Neuronal stem cell (in vitro differentiated cells): ENCODE data around the gene CHST13.
A peak's percentile ranks its signal among the peaks of the same experiment; 100 is the strongest.

ENCODE experiments used
- DNase-seq: peaks from one replicate; pipeline ENCODE4 v3.0.0-alpha.2; 2013; ENCODE audit warnings: low spot score
- H2AFZ ChIP-seq: one replicate; pipeline ENCODE4 v1.6.1; 2013; ENCODE audit warnings: mild to moderate bottlenecking, low read length, inconsistent platforms
- H2AK5ac ChIP-seq: 2 replicates; pipeline ENCODE4 v1.6.1; 2013; ENCODE audit warnings: low read depth, mild to moderate bottlenecking, inconsistent platforms, low read length, moderate library complexity, mixed read lengths
- H2BK120ac ChIP-seq: 2 replicates; pipeline ENCODE4 v1.6.1; 2013; ENCODE audit warnings: low read depth, mild to moderate bottlenecking, inconsistent platforms, low read length, moderate library complexity, mixed read lengths
- H2BK12ac ChIP-seq: one replicate; pipeline ENCODE4 v1.6.1; 2013; ENCODE audit warnings: low read length, inconsistent platforms
- H2BK15ac ChIP-seq: 2 replicates; pipeline ENCODE4 v1.6.1; 2013; ENCODE audit warnings: mild to moderate bottlenecking, low read length, inconsistent platforms, mixed read lengths
- H2BK5ac ChIP-seq: one replicate; pipeline ENCODE4 v1.6.1; 2013; ENCODE audit warnings: inconsistent platforms, mild to moderate bottlenecking, low read length, moderate library complexity
- H3K14ac ChIP-seq: one replicate; pipeline ENCODE4 v1.6.1; 2013; ENCODE audit warnings: low read length, inconsistent platforms
- H3K18ac ChIP-seq: 2 replicates; pipeline ENCODE4 v1.6.1; 2013; ENCODE audit warnings: low read length, inconsistent platforms
- H3K23ac ChIP-seq: 2 replicates; pipeline ENCODE4 v1.6.1; 2013; ENCODE audit warnings: low read depth, mild to moderate bottlenecking, mixed read lengths, low read length, inconsistent platforms; ENCODE audit not compliant: poor library complexity
- H3K27ac ChIP-seq: replicated peaks from 3 replicates; pipeline ENCODE4 v1.5.1; 2013; ENCODE audit warnings: low read length, inconsistent platforms
- H3K27me3 ChIP-seq, 3 experiments: 2 replicates each; pipeline ENCODE4 v1.6.1; 2013; ENCODE audit warnings: low read length in 3 of 3, mild to moderate bottlenecking in 2 of 3, inconsistent platforms in 1 of 3, low read depth in 1 of 3, mixed read lengths in 1 of 3, moderate library complexity in 1 of 3; ENCODE audit not compliant: control insufficient read depth in 3 of 3, insufficient read depth in 3 of 3
- H3K36me3 ChIP-seq, 2 donors: replicated peaks in 1 of 2; 2 replicates each; pipeline ENCODE4 v1.6.1; 2013; ENCODE audit warnings: low read length in 2 of 2; ENCODE audit not compliant: control insufficient read depth in 2 of 2, insufficient read depth in 2 of 2
- H3K4ac ChIP-seq: 2 replicates; pipeline ENCODE4 v1.6.1; 2013; ENCODE audit warnings: inconsistent platforms, mild to moderate bottlenecking, low read length, moderate library complexity
- H3K4me1 ChIP-seq, 2 donors: 1 replicate in 1 of 2; 2 replicates in 1 of 2; pipeline ENCODE4 v1.6.1; 2013; ENCODE audit warnings: low read length in 2 of 2, low read depth in 1 of 2; ENCODE audit not compliant: control insufficient read depth in 2 of 2, insufficient read depth in 1 of 2
- H3K4me2 ChIP-seq: one replicate; pipeline ENCODE4 v1.6.1; 2013; ENCODE audit warnings: mild to moderate bottlenecking, low read length, inconsistent platforms; ENCODE audit not compliant: insufficient read depth, poor library complexity, severe bottlenecking
- H3K4me3 ChIP-seq, 2 donors: 2 replicates each; pipeline ENCODE4 v1.5.1; 2013; ENCODE audit warnings: low read length in 2 of 2, mild to moderate bottlenecking in 2 of 2, inconsistent platforms in 1 of 2, moderate library complexity in 1 of 2
- H3K79me1 ChIP-seq: one replicate; pipeline ENCODE4 v1.6.1; 2013; ENCODE audit warnings: low read depth, mild to moderate bottlenecking, inconsistent platforms, low read length, moderate library complexity
- H3K9ac ChIP-seq: one replicate; pipeline ENCODE4 v1.6.1; 2013; ENCODE audit warnings: mild to moderate bottlenecking, low read depth, low read length, inconsistent platforms; ENCODE audit not compliant: poor library complexity
- H3K9me3 ChIP-seq, 2 donors: replicated peaks in 1 of 2; 2 replicates each; pipeline versions ENCODE3 to v1.6.1; 2013; ENCODE audit warnings: low read length in 2 of 2, mild to moderate bottlenecking in 2 of 2, inconsistent platforms in 1 of 2, low read depth in 1 of 2, mixed read lengths in 1 of 2, moderate library complexity in 1 of 2; ENCODE audit not compliant: control insufficient read depth in 2 of 2, insufficient read depth in 1 of 2
- H4K8ac ChIP-seq: one replicate; pipeline ENCODE4 v1.6.1; 2013; ENCODE audit warnings: low read depth, mild to moderate bottlenecking, inconsistent platforms, low read length, moderate library complexity
- H4K91ac ChIP-seq: one replicate; pipeline ENCODE4 v1.6.1; 2013; ENCODE audit warnings: low read length, low read depth, mild to moderate bottlenecking, inconsistent platforms; ENCODE audit not compliant: poor library complexity
- WGBS, 2 donors: extraction: QIAGEN DNeasy Blood & Tissue Kit; methylation state at CpG; one replicate each; pipeline ENCODE4 v1.1.7; 2013; ENCODE audit warnings: missing lambda C conversion rate in 2 of 2, mixed read lengths in 1 of 2; ENCODE audit not compliant: insufficient read length in 2 of 2, insufficient replicate concordance in 1 of 2; ENCODE audit errors: extremely low coverage in 2 of 2; 5-methylcytosine and 5-hydroxymethylcytosine counted together

The CHST13 gene

DNA sequence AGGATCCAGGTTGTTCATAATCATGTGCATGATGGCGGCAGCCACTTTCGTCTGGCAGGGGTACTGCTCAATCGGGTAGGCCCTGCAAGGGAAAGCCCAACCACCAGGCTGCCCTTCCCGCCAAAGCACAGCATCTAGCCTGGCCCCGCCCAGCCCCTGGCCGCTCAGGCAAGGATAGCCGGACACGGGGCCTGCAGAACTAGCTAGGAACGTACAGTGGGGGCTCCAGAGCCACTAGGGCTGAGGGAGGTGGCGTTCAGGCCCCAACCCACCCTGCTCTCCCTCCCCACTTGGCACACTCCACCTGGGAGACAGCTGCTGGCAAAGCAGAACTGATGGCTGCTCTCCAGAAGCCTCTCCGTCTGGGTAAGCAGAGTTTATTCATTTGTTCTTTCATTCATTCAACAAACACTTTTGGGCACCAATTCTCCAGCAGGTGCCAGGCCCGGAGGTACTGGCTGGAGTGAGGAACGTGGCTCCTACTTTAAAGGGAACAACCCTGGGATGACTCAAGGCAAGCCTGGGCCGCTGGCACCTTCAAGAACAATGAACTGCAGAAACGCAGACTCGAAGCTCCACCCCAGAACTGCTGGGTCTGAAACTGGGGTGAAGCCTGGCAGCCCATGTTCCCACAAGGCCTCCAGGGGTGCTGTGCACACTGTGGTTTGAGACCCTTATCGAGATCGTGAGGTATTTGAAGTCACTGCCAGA, 14.2 kb upstream of the CHST13 start:
- peak overlapping the region; percentile 42 for H2AK5ac ChIP-seq
- no peaks in the 10 kb centered on the region for H3K9me3 ChIP-seq
- H3K4me3 ChIP-seq: no peak overlapping the region
- peak overlapping the region; percentile 31 for H3K23ac ChIP-seq
- no peak for DNase-seq
- H2BK120ac ChIP-seq: no peak overlapping the region
- peaks cover 0 to 49% (median 0%) of the 10 kb centered on the region in 3 experiments for H3K27me3 ChIP-seq
- H3K4me1 ChIP-seq: peaks cover 0 to 8% of the 10 kb centered on the region in 2 donors
- no peak overlapping the region for H3K14ac ChIP-seq
- no peaks in the 10 kb centered on the region for H3K79me1 ChIP-seq
- H3K18ac ChIP-seq: peak overlapping the region; percentile 22
- H2AFZ ChIP-seq: no peak overlapping the region
- no peaks in the 10 kb centered on the region for H3K36me3 ChIP-seq
- no peak overlapping the region for H3K9ac ChIP-seq
- no CpG with 5 or more reads among the region's 18 CpGs for WGBS, 2 donors
- peak overlapping the region; percentile 72 for H2BK15ac ChIP-seq
- no peak overlapping the region for H3K27ac ChIP-seq
- peak overlapping the region; percentile 58 for H4K91ac ChIP-seq
- H3K4ac ChIP-seq: no peak overlapping the region
- no peak overlapping the region for H3K4me2 ChIP-seq
- no peak overlapping the region for H4K8ac ChIP-seq
- no peak overlapping the region for H2BK5ac ChIP-seq
- H2BK12ac ChIP-seq: no peak overlapping the region

DNA sequence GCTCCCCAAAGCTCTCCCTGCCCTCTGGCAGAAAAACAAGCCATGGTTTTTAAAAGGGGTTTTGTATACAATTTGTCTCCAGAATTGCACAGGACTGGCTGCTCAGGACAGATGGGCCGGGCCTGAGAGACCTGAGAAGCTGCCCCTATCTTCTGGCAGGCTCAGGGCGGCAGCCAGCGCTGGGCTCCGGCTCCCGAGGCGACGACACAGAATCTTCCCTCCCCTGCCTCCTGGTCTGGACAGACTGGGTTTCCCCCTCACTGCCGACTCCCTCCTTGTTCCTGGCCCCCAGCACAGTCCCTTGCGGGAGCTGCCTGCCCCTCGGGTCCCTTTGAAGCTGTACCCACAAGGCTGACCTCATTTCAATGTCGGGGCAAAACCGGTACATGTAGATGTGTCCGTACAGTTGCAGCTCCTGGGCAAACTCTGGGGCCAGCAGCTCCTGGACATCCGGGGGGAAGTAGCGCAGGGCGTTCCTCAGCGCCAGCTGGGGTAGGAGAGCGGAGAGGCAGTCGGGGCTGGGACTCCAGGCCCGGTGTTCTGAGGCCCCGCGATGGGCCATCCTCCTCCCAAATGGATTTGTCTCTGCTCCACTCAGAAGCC, 13.5 kb upstream of the CHST13 start:
- Histone ChIP-seq H3K18ac (peak overlapping the region; percentile 36), H3K9me3 (no peaks in the 10 kb centered on the region), H3K36me3 (no peaks in the 10 kb centered on the region), H3K14ac (peak overlapping the region; percentile 22), H2AFZ (peak overlapping the region; percentile 29), H3K27me3 (peaks cover 0 to 51% (median 0%) of the 10 kb centered on the region in 3 experiments), H2AK5ac (peak overlapping the region; percentile 9), H3K79me1 (no peaks in the 10 kb centered on the region), H3K4me3 (no peak overlapping the region), H2BK120ac (no peak overlapping the region), H3K4me2 (no peak overlapping the region), H2BK12ac (no peak overlapping the region), H4K91ac (no peak overlapping the region), H3K9ac (no peak overlapping the region), H3K23ac (no peak overlapping the region), H2BK5ac (no peak overlapping the region), H3K27ac (no peak overlapping the region), H2BK15ac (no peak overlapping the region), H4K8ac (no peak overlapping the region), H3K4me1 (peaks cover 0 to 8% of the 10 kb centered on the region in 2 donors), H3K4ac (no peak overlapping the region)
- no peak for DNase-seq
- no CpG with 5 or more reads among the region's 22 CpGs for WGBS, 2 donors

DNA sequence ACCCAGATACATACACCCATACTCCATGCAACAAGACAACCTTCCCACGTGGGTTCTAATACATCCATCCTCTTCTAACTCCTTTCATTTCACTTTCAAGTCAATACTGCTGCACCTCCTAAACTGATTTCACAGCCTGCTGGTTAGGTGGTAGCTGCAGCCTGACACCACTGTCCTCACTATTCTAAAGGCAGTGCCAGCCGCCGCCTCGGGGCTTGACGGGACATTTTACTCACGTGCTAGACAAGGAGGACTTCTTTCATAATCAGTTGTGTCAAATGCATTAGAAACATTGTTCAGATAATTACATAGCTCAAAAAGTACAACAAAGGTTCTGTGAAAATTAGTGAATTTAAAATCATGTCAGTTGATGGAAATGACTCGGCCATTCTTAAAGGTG, 12.7 kb upstream of the CHST13 start:
- H2AK5ac ChIP-seq: no peak overlapping the region
- no peak overlapping the region for H3K18ac ChIP-seq
- H2BK15ac ChIP-seq: no peak overlapping the region
- no peak for DNase-seq
- H3K27me3 ChIP-seq: peaks cover 0 to 51% (median 0%) of the 10 kb centered on the region in 3 experiments
- no peak overlapping the region for H3K9ac ChIP-seq
- H3K4me3 ChIP-seq: no peak overlapping the region
- H2BK5ac ChIP-seq: no peak overlapping the region
- no peak overlapping the region for H2BK12ac ChIP-seq
- H3K4me1 ChIP-seq: peaks cover 0 to 8% of the 10 kb centered on the region in 2 donors
- no CpG with 5 or more reads among the region's 7 CpGs for WGBS, 2 donors
- H3K23ac ChIP-seq: no peak overlapping the region
- no peaks in the 10 kb centered on the region for H3K9me3 ChIP-seq
- no peaks in the 10 kb centered on the region for H3K79me1 ChIP-seq
- no peak overlapping the region for H4K8ac ChIP-seq
- no peaks in the 10 kb centered on the region for H3K36me3 ChIP-seq
- no peak overlapping the region for H2BK120ac ChIP-seq
- no peak overlapping the region for H4K91ac ChIP-seq
- no peak overlapping the region for H3K27ac ChIP-seq
- no peak overlapping the region for H3K4ac ChIP-seq
- no peak overlapping the region for H3K4me2 ChIP-seq
- no peak overlapping the region for H3K14ac ChIP-seq
- H2AFZ ChIP-seq: no peak overlapping the region

GRCh38 chr3:126512026-126512425, 11.9 kb upstream of the CHST13 start:
- Histone ChIP-seq H2BK120ac (no peak overlapping the region), H3K23ac (no peak overlapping the region), H3K4me1 (peaks cover 0 to 8% of the 10 kb centered on the region in 2 donors), H4K91ac (no peak overlapping the region), H3K9me3 (no peaks in the 10 kb centered on the region), H3K4me2 (no peak overlapping the region), H3K27me3 (peaks cover 0 to 51% (median 0%) of the 10 kb centered on the region in 3 experiments), H3K4me3 (no peak overlapping the region), H3K36me3 (no peaks in the 10 kb centered on the region), H2BK5ac (no peak overlapping the region), H3K9ac (no peak overlapping the region), H3K27ac (no peak overlapping the region), H2AFZ (no peak overlapping the region), H3K79me1 (no peaks in the 10 kb centered on the region), H3K18ac (peak overlapping the region; percentile 38), H3K4ac (no peak overlapping the region), H2AK5ac (no peak overlapping the region), H2BK15ac (no peak overlapping the region), H2BK12ac (no peak overlapping the region), H4K8ac (no peak overlapping the region), H3K14ac (no peak overlapping the region)
- DNase-seq: no peak
- WGBS, 2 donors: no CpG with 5 or more reads among the region's 7 CpGs
